Measurements from ENCODE around the gene HIPK3. TPM values are rescaled to one million over a fixed set of nuclear protein-coding genes. Genes with fewer than 3 reads are reported as not detected.
A peak's percentile ranks its signal among the peaks of the same experiment; 100 is the strongest.

HIPK3 gene
- total RNA-seq, 1 donor from 2014 or later = 33.1 TPM

DNA sequence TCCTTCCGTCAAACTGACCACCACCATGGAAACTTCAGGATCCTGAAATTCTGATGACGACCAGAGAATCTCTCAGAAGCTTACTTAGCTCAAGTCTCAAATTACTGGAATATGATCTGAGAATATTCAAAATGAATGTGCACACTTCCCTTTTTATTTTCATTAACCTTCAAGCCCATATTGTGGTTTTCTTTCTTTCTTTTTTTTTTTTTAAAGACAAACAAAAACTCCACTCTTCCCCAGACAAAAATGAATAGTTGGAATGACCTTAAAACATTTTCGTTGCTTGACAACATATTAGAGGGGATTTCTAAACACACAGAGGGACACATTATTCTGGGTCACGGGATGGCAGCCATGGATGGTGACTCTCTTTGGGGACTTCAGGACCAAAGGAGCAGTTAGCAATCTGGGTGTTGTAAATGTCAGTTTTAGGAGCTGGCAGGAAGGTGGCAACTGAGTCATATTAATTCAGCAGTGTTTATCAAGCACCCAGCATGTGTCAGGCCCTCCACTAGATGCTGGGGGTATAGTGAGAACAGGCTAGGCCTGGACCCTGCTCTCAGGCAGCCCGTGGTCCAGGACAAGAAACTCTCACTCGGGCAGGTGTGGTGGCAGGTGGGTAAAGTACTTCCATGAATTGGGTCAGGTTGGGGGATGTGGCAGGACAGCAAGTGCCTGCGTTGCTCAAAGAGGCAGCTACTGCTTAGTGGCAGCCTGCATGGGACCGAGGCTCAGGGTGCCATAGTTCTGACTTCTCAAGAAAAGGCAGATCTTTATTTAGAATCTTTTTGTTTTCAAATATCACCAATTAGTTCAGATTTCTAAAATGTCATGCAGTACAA lies 126.1 kb downstream of the HIPK3 start:
- Mint-ChIP-seq H3K27me3 (ENCODE audit: insufficient read depth, low read depth) (peaks cover 5% of the 10 kb centered on the region), H3K27ac (no peak overlapping the region), H3K4me1 (peaks cover 6% of the 10 kb centered on the region), H3K36me3 (no peaks in the 10 kb centered on the region), H3K4me3 (no peak overlapping the region), H3K9me3 (peaks cover 15% of the 10 kb centered on the region)
- Histone ChIP-seq H2AFZ (replicated peaks) (no peak overlapping the region), H3K9ac (no peak overlapping the region), H3K4me2 (no peak overlapping the region), H3K4me1 (no peaks in the 10 kb centered on the region), H3K27ac (no peak overlapping the region), H3K79me2 (ENCODE audit: low read depth) (no peaks in the 10 kb centered on the region), H3K9me3 (ENCODE audit: low read depth) (peaks cover 10% of the 10 kb centered on the region), H3K27me3 (peaks cover 23% of the 10 kb centered on the region), H3K36me3 (peaks cover 2% of the 10 kb centered on the region), H3K4me3 (no peak overlapping the region), H4K20me1 (ENCODE audit: low read depth) (no peaks in the 10 kb centered on the region), H3F3A (ENCODE audit: low read depth) (no peaks in the 10 kb centered on the region)
- TF ChIP-seq, protein P1, sequence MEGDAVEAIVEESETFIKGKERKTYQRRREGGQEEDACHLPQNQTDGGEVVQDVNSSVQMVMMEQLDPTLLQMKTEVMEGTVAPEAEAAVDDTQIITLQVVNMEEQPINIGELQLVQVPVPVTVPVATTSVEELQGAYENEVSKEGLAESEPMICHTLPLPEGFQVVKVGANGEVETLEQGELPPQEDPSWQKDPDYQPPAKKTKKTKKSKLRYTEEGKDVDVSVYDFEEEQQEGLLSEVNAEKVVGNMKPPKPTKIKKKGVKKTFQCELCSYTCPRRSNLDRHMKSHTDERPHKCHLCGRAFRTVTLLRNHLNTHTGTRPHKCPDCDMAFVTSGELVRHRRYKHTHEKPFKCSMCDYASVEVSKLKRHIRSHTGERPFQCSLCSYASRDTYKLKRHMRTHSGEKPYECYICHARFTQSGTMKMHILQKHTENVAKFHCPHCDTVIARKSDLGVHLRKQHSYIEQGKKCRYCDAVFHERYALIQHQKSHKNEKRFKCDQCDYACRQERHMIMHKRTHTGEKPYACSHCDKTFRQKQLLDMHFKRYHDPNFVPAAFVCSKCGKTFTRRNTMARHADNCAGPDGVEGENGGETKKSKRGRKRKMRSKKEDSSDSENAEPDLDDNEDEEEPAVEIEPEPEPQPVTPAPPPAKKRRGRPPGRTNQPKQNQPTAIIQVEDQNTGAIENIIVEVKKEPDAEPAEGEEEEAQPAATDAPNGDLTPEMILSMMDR (IDR thresholded peaks at IDR 0.05) = no peak
- TF ChIP-seq EZH2phosphoT487 (IDR thresholded peaks at IDR 0.05) (no peak), EZH2 (IDR thresholded peaks at IDR 0.05) (no peak)
- no peak for DNase-seq (ENCODE audit: low spot score)

DNA sequence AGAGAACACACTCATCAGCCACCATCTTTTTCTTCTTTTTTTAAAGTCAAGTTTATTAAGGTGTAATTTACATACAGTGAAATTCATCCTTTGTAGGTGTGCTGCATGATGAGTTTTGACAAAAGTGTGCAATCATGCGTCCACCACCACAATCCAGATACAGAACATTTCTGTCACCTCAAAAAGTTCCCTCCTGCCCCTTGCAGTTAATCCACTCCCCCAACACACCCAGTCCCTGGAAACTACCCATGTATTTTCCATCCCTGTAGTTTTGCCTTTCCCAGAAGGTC lies 126.7 kb downstream of the HIPK3 start:
- no peaks in the 10 kb centered on the region for H4K20me1 ChIP-seq (ENCODE audit: low read depth)
- Mint-ChIP-seq H3K4me3 (no peak overlapping the region), H3K27ac (peak overlapping the region; percentile 23), H3K4me1 (peaks cover under 1% of the 10 kb centered on the region), H3K36me3 (no peaks in the 10 kb centered on the region), H3K27me3 (ENCODE audit: insufficient read depth, low read depth) (peaks cover 2% of the 10 kb centered on the region), H3K9me3 (peaks cover 15% of the 10 kb centered on the region)
- no peak for DNase-seq (ENCODE audit: low spot score)
- H3K36me3 ChIP-seq = peaks cover 2% of the 10 kb centered on the region
- H3K79me2 ChIP-seq (ENCODE audit: low read depth) = no peaks in the 10 kb centered on the region
- H3K9me3 ChIP-seq (ENCODE audit: low read depth) = peaks cover 10% of the 10 kb centered on the region
- H3K27ac ChIP-seq = no peak overlapping the region
- no peaks in the 10 kb centered on the region for H3F3A ChIP-seq (ENCODE audit: low read depth)
- TF ChIP-seq EZH2 (IDR thresholded peaks at IDR 0.05) = no peak
- no peak for TF ChIP-seq EZH2phosphoT487 (IDR thresholded peaks at IDR 0.05)
- TF ChIP-seq, protein P1 (IDR thresholded peaks at IDR 0.05) = no peak
- H3K27me3 ChIP-seq = peaks cover 18% of the 10 kb centered on the region
- no peak overlapping the region for H3K4me3 ChIP-seq
- no peak overlapping the region for H3K4me2 ChIP-seq
- no peak overlapping the region for H3K9ac ChIP-seq
- no peaks in the 10 kb centered on the region for H3K4me1 ChIP-seq
- H2AFZ ChIP-seq (replicated peaks) = no peak overlapping the region

DNA sequence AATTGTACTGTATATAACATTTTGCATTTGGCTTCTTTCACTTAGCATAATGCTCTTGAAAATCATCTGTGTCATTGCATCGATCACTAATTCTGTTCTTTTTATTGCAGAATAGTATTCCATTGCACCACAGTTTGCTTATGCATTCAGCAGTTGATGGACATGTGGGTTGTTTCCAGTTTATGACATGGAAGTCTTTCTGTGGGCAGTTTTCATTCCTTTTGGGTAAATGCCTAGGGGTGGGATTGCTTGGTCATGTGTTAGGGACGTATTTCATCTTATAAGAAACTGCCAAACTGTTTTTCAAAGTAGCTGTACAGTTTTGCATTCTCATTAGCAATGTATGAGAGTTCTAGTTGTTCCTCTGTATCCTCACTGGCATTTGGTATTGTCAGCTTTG lies 127.0 kb downstream of the HIPK3 start:
- Histone ChIP-seq H3K4me3 (no peak overlapping the region), H3K4me2 (no peak overlapping the region), H4K20me1 (ENCODE audit: low read depth) (no peaks in the 10 kb centered on the region), H3K36me3 (peaks cover 2% of the 10 kb centered on the region), H3K27ac (no peak overlapping the region), H3K9ac (no peak overlapping the region), H3K27me3 (peaks cover 14% of the 10 kb centered on the region), H3K4me1 (no peaks in the 10 kb centered on the region), H3F3A (ENCODE audit: low read depth) (no peaks in the 10 kb centered on the region), H3K9me3 (ENCODE audit: low read depth) (peaks cover 10% of the 10 kb centered on the region), H2AFZ (replicated peaks) (no peak overlapping the region), H3K79me2 (ENCODE audit: low read depth) (no peaks in the 10 kb centered on the region)
- DNase-seq (ENCODE audit: low spot score) = no peak
- Mint-ChIP-seq H3K9me3 (peaks cover 15% of the 10 kb centered on the region), H3K27me3 (ENCODE audit: insufficient read depth, low read depth) (peaks cover 2% of the 10 kb centered on the region), H3K4me3 (no peak overlapping the region), H3K4me1 (no peaks in the 10 kb centered on the region), H3K36me3 (no peaks in the 10 kb centered on the region), H3K27ac (no peak overlapping the region)
- TF ChIP-seq EZH2phosphoT487 (IDR thresholded peaks at IDR 0.05) = no peak
- TF ChIP-seq, protein P1 (IDR thresholded peaks at IDR 0.05) = no peak
